GM12891 (cell line): ENCODE results near the gene PDHX.

Experiments used
- POLR2A ChIP-seq: IDR thresholded peaks from 2 replicates; pipeline ENCODE4 v1.6.1; 2011; ENCODE audit warnings: low read depth, low read length, control low read depth
- POLR2AphosphoS5 ChIP-seq: IDR thresholded peaks from 2 replicates; pipeline ENCODE4 v1.6.1; 2011; ENCODE audit warnings: low read depth, low read length, control low read depth
- POU2F2 ChIP-seq: IDR thresholded peaks from 2 replicates; pipeline ENCODE4 v1.6.1; 2011; ENCODE audit warnings: low read depth, mild to moderate bottlenecking, control low read depth, low read length, moderate library complexity
- TAF1 ChIP-seq: IDR thresholded peaks from 2 replicates; pipeline ENCODE4 v1.6.1; 2011; ENCODE audit warnings: low read depth, low read length, control low read depth

DNA sequence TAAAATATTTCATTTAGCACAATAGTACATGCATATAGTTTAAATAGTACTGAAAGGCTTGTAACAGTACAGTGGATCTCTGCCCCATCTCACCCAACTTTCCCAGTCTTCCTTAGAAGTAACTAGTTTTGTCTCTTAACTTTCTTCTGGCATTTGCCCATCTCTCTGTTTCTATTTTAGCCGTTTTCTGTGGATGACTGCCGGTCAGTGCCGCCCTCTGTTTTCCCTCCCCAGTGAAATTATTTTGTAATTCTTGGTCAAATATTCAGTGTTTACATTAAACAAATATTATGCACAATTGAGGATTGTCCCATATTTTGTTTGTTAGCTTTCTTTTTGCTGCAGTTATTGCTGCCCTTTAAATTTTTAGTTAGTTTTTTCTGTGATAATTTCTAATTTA is 8.3 kb downstream of the PDHX start:
- TF ChIP-seq POLR2A = no peak
- TF ChIP-seq POLR2AphosphoS5 = no peak
- no peak for TF ChIP-seq POU2F2
- no peak for TF ChIP-seq TAF1
